GM18861 (cell line): ENCODE data around the gene SLC35F5.
"Not testable (repeated sequence)": the region's sequence is repeated elsewhere in the genome, so short reads cannot be mapped to it uniquely, and the experiment has no call there.

Experiments
- ATAC-seq: cut with Tn5 transposase; IDR thresholded peaks from one replicate; pipeline ENCODE4 v1.9.1; 2021; ENCODE audit not compliant: unreplicated experiment

SLC35F5 gene, protein sequence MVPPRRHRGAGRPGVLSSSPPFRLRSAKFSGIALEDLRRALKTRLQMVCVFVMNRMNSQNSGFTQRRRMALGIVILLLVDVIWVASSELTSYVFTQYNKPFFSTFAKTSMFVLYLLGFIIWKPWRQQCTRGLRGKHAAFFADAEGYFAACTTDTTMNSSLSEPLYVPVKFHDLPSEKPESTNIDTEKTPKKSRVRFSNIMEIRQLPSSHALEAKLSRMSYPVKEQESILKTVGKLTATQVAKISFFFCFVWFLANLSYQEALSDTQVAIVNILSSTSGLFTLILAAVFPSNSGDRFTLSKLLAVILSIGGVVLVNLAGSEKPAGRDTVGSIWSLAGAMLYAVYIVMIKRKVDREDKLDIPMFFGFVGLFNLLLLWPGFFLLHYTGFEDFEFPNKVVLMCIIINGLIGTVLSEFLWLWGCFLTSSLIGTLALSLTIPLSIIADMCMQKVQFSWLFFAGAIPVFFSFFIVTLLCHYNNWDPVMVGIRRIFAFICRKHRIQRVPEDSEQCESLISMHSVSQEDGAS

GRCh38 chr2:113756355-113757137 lies at the start of gene SLC35F5:
SLC35F5 (minus strand) TSS chr2:113756642; CDS start chr2:113756409, 233 bp downstream.
- peak; percentile 78 for ATAC-seq

DNA sequence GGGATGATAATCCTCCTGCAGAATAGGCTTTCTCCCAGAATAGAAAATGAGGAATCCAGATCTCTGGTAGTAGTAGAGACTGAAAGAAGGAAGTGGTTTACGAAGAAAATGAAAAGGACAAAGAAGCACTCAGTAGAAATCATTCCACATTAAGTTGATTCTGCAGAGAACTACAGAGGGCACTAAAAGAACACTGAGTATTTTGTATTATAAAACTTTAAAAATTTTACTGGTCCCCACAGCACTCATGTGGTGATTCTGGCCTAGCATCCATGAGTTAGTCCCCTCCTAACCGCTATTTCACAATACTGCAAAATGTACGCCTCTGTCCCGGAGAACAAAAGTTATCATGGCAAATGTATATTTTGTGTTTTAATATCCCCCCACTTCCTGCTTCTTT lies 42.9 kb upstream of the SLC35F5 start:
- ATAC-seq = no peak

- no peak for ATAC-seq
These were observed 40.8 kb upstream of the SLC35F5 start for GRCh38 chr2:113797237-113797636.

DNA sequence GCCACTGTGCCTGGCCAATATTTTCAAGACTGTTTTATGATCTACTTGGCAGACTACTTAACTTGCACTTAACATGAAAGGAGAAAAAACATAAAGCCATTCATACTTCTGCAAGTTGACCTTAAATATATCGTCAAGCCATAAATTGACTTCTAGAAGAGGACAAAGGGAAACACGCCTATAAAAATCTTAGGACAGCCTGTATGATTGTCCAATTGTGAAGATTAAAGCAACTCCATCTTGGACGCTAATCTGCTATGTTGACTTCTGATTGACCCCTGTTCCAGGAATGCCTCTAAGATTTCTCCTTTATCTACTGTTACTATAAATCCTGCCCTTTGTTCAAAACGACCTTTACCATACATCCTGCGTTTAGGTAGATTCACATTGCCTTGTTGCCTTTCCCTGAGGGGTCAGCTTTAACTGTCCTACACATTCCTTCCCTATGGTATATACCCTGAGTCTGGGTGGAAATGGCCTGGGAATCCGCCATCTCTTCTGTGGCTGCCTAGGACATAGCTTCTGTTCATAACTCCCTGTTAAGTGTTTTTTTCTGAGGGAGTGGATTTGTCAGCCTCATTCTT lies 40.2 kb upstream of the SLC35F5 start:
- no peak for ATAC-seq

- ATAC-seq = no peak
These were observed 39.0 kb upstream of the SLC35F5 start for GRCh38 chr2:113795405-113795920.

- peak; percentile 98 for ATAC-seq
These were observed 35.5 kb upstream of the SLC35F5 start for GRCh38 chr2:113791697-113792590.

DNA sequence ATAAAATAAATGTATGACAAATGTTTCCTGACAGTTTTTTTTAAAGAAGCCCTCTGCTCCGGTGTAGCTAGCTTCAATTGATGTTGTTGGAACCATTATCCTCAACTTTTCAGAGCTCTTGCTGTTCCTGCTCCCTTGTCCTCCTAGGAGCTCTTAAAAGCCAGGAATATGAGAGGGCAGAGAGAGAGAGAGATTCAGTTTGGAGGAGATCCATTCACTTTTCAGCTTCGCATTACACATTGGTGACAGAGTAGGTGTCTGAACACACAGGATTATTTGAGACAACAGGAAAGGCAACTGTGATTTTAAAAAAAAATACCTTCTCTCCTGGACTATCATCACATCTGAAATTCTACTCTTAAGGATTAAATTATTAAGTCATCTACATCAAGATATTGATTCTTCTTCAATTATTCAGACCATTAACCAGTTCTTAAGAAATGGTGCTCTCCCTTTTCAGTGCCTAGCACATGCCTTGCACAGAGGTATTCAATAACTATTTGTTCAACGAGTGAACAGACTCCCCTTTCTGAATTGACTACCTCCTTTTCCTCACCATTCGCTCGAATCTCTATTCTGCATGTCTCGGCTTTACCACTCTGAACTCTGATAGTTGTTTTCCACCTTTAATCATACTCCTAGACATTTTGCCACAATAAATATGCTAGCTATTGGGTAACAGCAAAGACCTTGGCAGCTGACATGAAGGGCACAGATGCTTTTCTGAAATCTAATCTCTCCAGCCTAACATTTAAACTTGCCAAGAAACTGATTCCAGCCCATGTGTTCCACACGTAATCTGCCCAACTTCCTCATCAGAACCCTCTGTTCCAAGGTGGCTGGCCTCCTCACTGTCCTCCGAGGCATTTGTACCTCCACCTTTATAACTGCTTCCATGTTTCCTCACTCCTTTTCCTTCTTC lies 28.6 kb upstream of the SLC35F5 start:
- ATAC-seq = no peak

DNA sequence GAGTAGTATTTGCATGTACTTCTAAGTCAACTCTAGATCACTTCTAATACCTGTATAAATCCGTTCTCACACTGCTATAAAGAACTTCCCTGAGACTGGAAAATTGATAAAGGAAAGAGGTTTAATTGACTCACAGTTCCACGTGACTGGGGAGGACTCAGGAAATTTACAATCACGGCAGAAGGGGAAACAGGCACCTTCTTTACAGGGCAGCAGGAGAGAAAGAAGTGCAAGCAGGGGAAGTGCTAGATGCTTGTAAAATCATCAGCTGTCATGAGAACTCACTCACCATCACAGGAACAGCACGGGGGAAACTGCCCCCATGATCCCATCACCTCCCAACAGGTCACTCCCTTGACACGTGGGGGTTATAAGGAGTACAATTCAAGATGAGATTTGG lies 24.0 kb upstream of the SLC35F5 start:
- ATAC-seq = no peak

DNA sequence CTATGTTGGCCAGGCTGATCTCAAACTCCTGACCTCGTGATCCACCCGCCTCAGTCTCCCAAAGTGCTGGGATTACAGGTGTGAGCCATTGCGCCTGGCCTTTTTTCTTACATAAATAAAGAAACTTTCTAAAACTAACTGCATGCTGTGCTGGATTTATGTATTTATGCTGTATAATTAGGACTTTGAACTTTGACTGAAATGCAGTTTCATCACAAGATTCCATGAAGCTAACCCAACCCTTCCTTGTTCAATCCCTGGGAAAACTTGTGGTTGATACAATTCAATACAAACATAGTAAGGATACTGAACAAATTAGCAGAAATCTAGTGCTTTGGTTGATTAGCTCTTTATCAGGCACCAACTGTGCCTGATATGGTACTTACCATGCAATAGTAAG lies 20.9 kb upstream of the SLC35F5 start:
- ATAC-seq = no peak

- no peak for ATAC-seq
These were observed 20.5 kb upstream of the SLC35F5 start for GRCh38 chr2:113776949-113777348.

DNA sequence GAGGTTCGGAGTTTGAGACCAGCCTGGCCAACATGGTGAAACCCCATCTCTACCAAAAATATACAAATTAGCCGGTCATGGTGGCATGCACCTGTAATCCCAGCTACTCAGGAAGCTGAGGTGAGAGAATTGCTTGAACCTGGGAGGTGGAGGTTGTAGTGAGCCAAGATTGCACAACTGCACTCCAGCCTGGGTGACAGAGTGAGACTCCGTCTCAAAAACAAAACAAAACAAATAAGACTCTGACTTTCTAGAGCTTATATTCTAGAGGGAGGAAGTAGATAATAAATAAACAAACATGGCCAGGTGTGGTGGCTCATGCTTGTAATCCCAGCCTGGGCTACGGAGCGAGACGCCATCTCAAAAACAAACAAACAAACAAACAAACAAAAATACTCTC lies 18.2 kb upstream of the SLC35F5 start:
- not testable (repeated sequence) for ATAC-seq

- no peak for ATAC-seq
These were observed 14.5 kb upstream of the SLC35F5 start for GRCh38 chr2:113770929-113771328.

- no peak for ATAC-seq
These were observed 13.1 kb upstream of the SLC35F5 start for GRCh38 chr2:113769555-113769954.

DNA sequence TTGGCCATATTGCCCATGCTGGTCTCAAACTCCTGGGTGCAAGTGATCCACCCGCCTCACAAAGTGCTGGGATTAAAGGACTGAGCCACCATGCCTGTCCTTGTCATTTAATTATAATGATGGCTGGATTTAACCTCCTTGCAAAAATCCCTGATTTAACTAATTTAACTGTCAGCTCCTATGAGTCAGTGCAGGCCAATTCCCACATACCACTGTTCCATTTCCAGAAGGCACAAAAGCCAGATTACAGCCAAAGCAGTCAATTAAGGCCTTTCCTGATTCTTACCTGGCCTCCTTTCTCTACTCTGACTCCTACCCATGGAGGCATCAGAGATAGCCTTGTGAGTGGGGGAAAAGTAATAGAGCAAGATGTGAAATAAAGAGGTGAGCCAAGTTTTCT lies 12.3 kb upstream of the SLC35F5 start:
- ATAC-seq = no peak

- no peak for ATAC-seq
These were observed 11.5 kb upstream of the SLC35F5 start for GRCh38 chr2:113767811-113768460.

DNA sequence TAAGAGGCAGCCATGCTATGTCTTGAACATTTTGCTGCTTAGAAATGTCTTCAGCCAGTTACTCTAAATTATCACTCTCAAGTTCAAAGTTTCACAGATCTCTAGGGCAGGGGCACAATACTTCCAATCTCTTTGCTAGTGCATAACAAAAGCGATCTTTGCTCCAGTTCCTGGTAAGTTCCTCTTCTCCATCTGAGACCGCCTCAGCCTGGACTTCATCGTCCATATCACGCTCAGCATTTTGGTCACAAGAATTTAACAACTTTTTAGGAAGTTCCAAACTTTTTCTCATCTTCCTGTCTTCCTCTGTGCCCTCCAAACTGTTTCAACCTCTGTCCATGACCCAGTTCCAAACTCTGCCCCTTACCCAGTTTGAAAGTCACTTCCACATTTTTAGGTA lies 8.8 kb upstream of the SLC35F5 start:
- ATAC-seq = no peak

DNA sequence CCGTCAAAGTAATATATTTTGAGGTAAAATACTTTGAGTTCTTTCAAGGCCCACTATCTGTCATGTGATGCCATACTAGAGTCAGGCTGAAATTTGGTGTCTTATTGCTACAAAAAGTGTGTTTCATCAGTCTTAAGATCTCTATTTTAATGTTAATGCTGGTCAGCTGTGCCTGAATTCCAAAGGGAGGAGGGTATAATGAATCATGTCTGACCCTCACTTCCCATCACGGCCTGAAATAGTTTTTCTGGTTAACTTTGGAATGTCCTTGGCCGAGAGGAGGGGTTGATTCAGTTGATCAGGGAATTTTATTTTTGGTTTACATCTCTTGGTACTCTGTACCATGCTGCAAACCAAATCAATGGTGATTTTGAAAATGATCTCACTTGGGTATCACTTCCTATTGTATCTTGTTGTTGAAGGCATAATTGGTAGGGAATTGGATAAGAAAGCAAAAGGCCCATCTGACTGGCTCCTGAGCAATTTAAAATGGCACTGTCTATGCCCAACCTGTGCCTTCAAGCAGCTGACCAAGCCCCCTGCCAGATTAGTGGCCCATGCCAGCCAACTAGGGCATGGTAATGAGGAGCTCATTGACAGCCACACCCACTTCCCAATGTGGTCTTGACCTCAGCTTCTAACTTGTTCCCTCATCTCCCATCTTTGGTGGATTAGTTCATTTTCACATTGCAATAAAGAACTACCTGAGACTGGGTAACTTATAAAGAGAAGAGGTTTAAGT lies 6.1 kb upstream of the SLC35F5 start:
- ATAC-seq = no peak

DNA sequence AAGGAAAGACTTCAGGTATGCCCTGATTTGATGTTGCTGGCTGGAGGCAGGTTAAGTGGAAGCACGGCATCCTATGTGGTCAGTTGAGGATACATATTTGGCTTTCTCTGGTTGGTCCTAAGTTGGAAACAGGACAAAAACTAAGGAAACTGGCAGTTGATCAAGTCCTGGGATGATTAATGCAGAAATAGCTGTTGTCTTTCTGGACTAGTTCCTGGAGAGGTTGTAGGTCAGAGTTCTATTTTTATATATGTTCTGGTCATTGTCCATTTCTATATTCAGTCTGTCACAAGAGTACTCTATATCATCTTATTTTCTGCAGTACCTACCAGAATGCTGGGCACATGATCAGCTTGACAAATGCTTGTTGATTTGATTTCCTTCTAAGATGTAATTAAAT lies 4.0 kb upstream of the SLC35F5 start:
- no peak for ATAC-seq
